Activated CD8-positive, alpha-beta memory T cell treated with anti-CD3 and anti-CD28 coated beads for 1 hour (primary cell): ENCODE measurements around the gene COL4A3.

ENCODE experiments used
- DNase-seq, 2 donors: peaks; one replicate each; pipeline ENCODE4 v3.0.0-alpha.2; 2020; ENCODE audit warnings: low read depth in 1 of 2; ENCODE audit errors: extremely low read depth in 1 of 2

COL4A3 gene

GRCh38 chr2:227163998-227164762, at the start of gene COL4A3, which contains the start of gene COL4A4:
COL4A3 (plus strand) TSS chr2:227164624; CDS start chr2:227164727, 103 bp downstream.
COL4A4 (minus strand) TSS chr2:227164205; CDS start chr2:227147483, 16,722 bp downstream.
- no peak for DNase-seq

- no peak for DNase-seq
Observed at GRCh38 chr2:227115761-227116160, 48.7 kb upstream of the COL4A3 start.

- DNase-seq, result no peak
Observed at GRCh38 chr2:227117027-227117426, 47.4 kb upstream of the COL4A3 start.

- no peak for DNase-seq
Observed at GRCh38 chr2:227117852-227118251, 46.6 kb upstream of the COL4A3 start.

- DNase-seq, result no peak
Observed at GRCh38 chr2:227118353-227118752, 46.1 kb upstream of the COL4A3 start.

- no peak for DNase-seq
Observed at GRCh38 chr2:227123697-227124096, 40.7 kb upstream of the COL4A3 start.

- DNase-seq, result no peak
Observed at GRCh38 chr2:227124811-227125210, 39.6 kb upstream of the COL4A3 start.

- no peak for DNase-seq
Observed at GRCh38 chr2:227125506-227125905, 38.9 kb upstream of the COL4A3 start.

GRCh38 chr2:227127201-227127600, 37.2 kb upstream of the COL4A3 start:
- no peak for DNase-seq

- no peak for DNase-seq
Observed at GRCh38 chr2:227130636-227131035, 33.8 kb upstream of the COL4A3 start.

GRCh38 chr2:227132986-227133385, 31.4 kb upstream of the COL4A3 start:
- DNase-seq, result no peak

GRCh38 chr2:227134591-227134990, 29.8 kb upstream of the COL4A3 start:
- DNase-seq, result no peak

- no peak for DNase-seq
Observed at GRCh38 chr2:227141301-227141700, 23.1 kb upstream of the COL4A3 start.

GRCh38 chr2:227143895-227144294, 20.5 kb upstream of the COL4A3 start:
- no peak for DNase-seq

GRCh38 chr2:227146456-227146855, 18.0 kb upstream of the COL4A3 start:
- DNase-seq, result no peak

- no peak for DNase-seq
Observed at GRCh38 chr2:227147023-227147422, 17.4 kb upstream of the COL4A3 start.

GRCh38 chr2:227148106-227148505, 16.3 kb upstream of the COL4A3 start:
- no peak for DNase-seq

GRCh38 chr2:227150222-227150936, 14.0 kb upstream of the COL4A3 start:
- no peak for DNase-seq

- no peak for DNase-seq
Observed at GRCh38 chr2:227152093-227152766, 12.2 kb upstream of the COL4A3 start.

GRCh38 chr2:227153307-227153706, 11.1 kb upstream of the COL4A3 start:
- no peak for DNase-seq

GRCh38 chr2:227153758-227154486, 10.5 kb upstream of the COL4A3 start:
- no peak for DNase-seq
